ENCODE results near the gene RASGRP3.

RASGRP3 gene

DNA sequence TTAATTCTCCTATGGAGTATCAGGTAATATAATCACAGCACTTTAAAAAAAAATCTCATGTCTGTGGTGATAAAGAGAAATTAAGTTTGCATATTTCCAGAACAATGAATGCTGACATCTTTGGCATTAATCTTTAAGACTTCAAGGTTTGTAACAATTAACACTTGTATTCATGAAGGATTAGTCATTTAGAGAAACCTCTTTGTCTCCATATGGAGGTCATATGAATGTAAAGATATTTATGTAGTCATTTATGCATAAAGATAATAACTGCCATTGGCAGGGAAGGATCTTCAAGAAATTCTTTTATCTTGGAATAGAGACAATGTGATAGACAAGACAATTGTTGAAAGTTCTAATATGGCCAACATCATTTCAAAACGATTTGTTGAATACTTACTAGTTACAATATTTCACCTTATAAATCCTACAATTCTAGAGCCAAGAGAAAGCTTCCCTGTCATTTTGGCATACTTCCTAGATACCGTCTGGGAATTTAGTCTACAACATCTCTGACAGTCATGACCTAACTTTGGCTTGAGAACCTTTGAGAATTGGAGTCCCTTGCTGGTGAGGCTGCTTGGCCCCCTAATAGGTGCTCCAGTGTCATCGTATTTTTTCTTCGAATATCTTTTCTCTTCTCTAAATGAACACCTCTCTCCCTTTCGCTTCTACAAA is 33.6 kb downstream of the RASGRP3 start:
- TF ChIP-seq, protein P1, sequence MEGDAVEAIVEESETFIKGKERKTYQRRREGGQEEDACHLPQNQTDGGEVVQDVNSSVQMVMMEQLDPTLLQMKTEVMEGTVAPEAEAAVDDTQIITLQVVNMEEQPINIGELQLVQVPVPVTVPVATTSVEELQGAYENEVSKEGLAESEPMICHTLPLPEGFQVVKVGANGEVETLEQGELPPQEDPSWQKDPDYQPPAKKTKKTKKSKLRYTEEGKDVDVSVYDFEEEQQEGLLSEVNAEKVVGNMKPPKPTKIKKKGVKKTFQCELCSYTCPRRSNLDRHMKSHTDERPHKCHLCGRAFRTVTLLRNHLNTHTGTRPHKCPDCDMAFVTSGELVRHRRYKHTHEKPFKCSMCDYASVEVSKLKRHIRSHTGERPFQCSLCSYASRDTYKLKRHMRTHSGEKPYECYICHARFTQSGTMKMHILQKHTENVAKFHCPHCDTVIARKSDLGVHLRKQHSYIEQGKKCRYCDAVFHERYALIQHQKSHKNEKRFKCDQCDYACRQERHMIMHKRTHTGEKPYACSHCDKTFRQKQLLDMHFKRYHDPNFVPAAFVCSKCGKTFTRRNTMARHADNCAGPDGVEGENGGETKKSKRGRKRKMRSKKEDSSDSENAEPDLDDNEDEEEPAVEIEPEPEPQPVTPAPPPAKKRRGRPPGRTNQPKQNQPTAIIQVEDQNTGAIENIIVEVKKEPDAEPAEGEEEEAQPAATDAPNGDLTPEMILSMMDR (IDR thresholded peaks at IDR 0.05; ENCODE audit: low read depth, low read length, missing control alignments) = no peak
- no peak overlapping the region for H3K4me3 ChIP-seq (replicated peaks; ENCODE audit: low read depth, low read length)
- DNase-seq (ENCODE audit: extremely low read depth, low read depth) = no peak

DNA sequence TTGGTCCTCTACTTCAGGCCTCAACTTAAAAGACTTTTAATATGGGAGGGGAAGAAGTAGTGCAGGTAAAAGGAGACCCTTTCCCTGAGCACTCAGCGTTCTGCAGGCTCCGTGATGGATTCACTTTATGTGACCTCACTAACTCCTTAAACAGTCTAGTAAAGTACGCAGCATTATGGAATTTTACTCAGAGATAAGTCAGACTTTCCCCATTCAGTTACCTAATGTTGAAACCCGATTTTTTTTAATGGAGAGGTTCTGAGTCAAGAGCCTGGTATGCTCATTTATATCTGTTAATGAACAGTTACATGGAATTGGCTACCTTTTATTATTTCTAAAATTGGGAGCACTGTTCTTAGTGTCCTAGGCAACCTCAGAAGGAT is 34.1 kb downstream of the RASGRP3 start:
- TF ChIP-seq, protein P1 (IDR thresholded peaks at IDR 0.05; ENCODE audit: low read depth, low read length, missing control alignments) = no peak
- H3K4me3 ChIP-seq (replicated peaks; ENCODE audit: low read depth, low read length) = no peak overlapping the region
- no peak for DNase-seq (ENCODE audit: extremely low read depth, low read depth)

DNA sequence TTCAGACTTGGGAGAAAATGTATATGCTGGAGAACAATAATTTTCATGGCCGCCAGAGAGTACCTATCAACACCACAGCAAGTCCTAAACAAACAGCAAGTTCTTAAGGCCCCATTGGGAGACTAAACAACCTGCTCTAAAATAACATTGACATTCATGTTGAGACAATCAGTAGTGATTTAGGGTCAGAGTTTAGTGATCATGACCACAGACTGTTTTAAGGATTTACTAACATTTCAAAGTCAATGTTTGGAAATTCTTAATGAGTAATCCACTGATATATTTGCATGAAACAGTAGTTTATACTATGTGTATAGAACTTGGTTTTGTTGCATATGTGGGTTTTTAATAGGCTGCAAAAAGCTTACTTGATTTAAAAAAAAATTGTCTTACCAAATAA is 34.7 kb downstream of the RASGRP3 start:
- TF ChIP-seq, protein P1 (IDR thresholded peaks at IDR 0.05; ENCODE audit: low read depth, low read length, missing control alignments) = no peak
- H3K4me3 ChIP-seq (replicated peaks; ENCODE audit: low read depth, low read length) = no peak overlapping the region
- DNase-seq (ENCODE audit: extremely low read depth, low read depth) = no peak

DNA sequence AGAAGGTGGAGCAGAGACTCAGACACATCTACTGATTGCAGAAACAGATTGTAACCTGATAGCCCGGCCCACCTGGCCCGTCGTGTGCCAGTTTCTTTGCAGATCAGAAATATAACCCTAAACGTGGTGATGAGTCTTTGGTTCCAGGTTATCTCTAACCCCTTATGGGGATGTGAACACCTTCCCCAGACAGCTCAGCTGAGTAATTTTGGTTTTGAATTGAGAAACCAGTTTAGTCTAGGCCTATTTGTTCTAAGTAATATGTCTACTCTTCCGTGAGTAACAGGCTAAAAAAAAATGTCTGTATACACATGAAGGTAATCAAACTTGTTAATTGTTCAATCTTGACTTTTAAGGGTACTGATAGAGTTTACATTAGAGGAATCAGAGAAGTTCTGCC is 35.7 kb downstream of the RASGRP3 start:
- TF ChIP-seq, protein P1 (IDR thresholded peaks at IDR 0.05; ENCODE audit: low read depth, low read length, missing control alignments) = no peak
- DNase-seq (ENCODE audit: extremely low read depth, low read depth) = no peak
- H3K4me3 ChIP-seq (replicated peaks; ENCODE audit: low read depth, low read length) = no peak overlapping the region

DNA sequence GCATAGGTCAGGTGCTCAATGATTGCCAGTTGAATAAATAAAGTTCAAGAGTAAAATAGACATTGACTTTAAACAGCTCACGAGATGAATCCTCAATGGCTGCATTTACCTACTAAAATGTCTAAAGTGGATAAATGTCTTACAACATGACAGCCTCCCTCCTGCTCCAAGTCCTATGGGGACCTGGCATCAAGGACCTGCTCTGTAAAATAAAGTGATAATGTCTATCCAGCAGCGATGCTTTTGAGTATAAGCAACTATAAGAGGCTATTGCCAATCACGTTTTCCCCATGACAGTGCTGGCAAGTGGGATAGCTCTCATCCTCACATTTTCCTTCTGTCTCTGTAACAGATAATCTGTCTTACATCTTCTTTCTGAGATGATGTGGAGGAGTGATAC is 37.0 kb downstream of the RASGRP3 start:
- no peak for DNase-seq (ENCODE audit: extremely low read depth, low read depth)
- TF ChIP-seq, protein P1 (IDR thresholded peaks at IDR 0.05; ENCODE audit: low read depth, low read length, missing control alignments) = no peak
- H3K4me3 ChIP-seq (replicated peaks; ENCODE audit: low read depth, low read length) = no peak overlapping the region

DNA sequence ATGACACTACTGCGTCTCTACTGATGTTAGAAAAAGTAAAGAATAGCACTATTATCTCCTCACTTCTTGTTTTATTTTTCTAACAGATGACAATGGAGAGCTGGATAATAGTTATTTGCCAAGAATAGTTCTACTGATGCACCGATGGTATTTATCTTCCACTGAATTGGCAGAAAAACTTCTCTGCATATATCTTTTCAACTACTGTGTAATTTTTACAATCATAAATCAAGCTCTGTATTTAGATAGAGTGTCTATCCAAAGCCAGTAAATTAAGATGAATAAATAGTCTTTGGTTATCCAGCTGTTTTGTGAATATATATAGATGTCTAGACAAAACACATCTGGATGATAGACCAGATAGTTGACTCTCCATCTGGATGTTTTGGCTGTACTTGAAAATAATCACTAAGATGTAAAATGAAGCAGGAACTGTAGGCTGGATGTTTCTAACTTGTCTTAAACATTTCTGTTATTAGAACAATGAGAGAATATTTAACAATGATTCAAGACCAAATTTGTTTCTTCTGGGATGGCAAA is 40.1 kb downstream of the RASGRP3 start:
- H3K4me3 ChIP-seq (replicated peaks; ENCODE audit: low read depth, low read length) = no peak overlapping the region
- DNase-seq (ENCODE audit: extremely low read depth, low read depth) = no peak
- TF ChIP-seq, protein P1 (IDR thresholded peaks at IDR 0.05; ENCODE audit: low read depth, low read length, missing control alignments) = no peak

DNA sequence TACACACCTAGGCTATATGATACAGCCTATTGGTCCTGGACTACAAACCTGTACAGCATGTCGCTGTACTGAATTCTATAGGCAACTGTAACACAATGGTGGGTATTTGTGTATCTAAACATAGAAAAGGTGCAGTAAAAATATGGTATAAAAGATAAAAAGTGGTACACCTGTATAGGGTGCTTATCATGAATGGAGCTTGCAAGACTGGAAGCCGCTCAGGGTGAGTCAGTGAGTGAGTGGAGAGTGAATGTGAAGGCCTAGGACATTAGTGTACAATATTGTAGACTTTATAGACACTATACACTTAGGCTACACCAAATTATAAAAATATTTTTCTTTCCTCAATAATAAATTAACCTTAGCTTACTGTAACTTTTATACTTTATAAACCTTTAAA is 41.8 kb downstream of the RASGRP3 start:
- TF ChIP-seq, protein P1 (IDR thresholded peaks at IDR 0.05; ENCODE audit: low read depth, low read length, missing control alignments) = no peak
- DNase-seq (ENCODE audit: extremely low read depth, low read depth) = no peak
- H3K4me3 ChIP-seq (replicated peaks; ENCODE audit: low read depth, low read length) = no peak overlapping the region
